Thyroid gland (tissue), 4 donors: Measurements from ENCODE around the gene TOR1A. TPM values are rescaled to one million over a fixed set of nuclear protein-coding genes. Genes with fewer than 3 reads are reported as not detected.

Experiments used
- DNase-seq, 2 donors: peaks; one replicate each; pipeline ENCODE4 v3.0.0-alpha.2; 2019
- H3K27ac ChIP-seq, 3 donors: fragments of 200-600 bp; sonication (generic); 1 replicate in 2 of 3; 2 replicates in 1 of 3; pipeline ENCODE4 v1.5.1; 2016 to 2019; ENCODE audit warnings: mild to moderate bottlenecking in 1 of 3, moderate library complexity in 1 of 3
- H3K27me3 ChIP-seq: fragments of 200-600 bp; sonication (generic); one replicate; pipeline ENCODE4 v1.5.1; 2019
- H3K36me3 ChIP-seq, 2 donors: fragments of 200-600 bp; sonication (generic); one replicate each; pipeline ENCODE4 v1.5.1; 2016 to 2019
- H3K4me1 ChIP-seq, 2 donors: fragments of 200-600 bp; sonication (generic); one replicate each; pipeline ENCODE4 v1.5.1; 2017 to 2019
- H3K4me3 ChIP-seq, 3 donors: fragments of 200-600 bp; sonication (generic); replicated peaks in 1 of 3; 1 replicate in 2 of 3; 2 replicates in 1 of 3; pipeline ENCODE4 v1.5.1; 2016; ENCODE audit warnings: mild to moderate bottlenecking in 1 of 3
- H3K9me3 ChIP-seq: fragments of 200-600 bp; sonication (generic); one replicate; pipeline ENCODE4 v1.5.1; 2017
- CTCF ChIP-seq, 6 experiments: fragments of 200-600 bp in 3 of 6; fragments of 450-650 bp in 3 of 6; sonication (generic) in 3 of 6; IDR thresholded peaks; one replicate each; pipeline ENCODE4 v1.5.1; 2016 to 2019; ENCODE audit warnings: antibody characterized with exemption in 6 of 6, mild to moderate bottlenecking in 2 of 6, inconsistent platforms in 1 of 6, moderate library complexity in 1 of 6
- POLR2A ChIP-seq, 2 donors: fragments of 450-650 bp; IDR thresholded peaks; one replicate each; pipeline ENCODE4 v1.6.1; 2017; ENCODE audit warnings: antibody characterized with exemption in 2 of 2, mild to moderate bottlenecking in 2 of 2, moderate library complexity in 1 of 2
- WGBS, 2 donors: methylation state at CpG; one replicate each; pipeline ENCODE4 v1.1.5; 2017; 5-methylcytosine and 5-hydroxymethylcytosine counted together
- intact Hi-C: fragments of 100-400 bp; cut with DNase I; formaldehyde crosslinking; loops from one replicate; pipeline ENCODE4 v1.15.1; 2023
- total RNA-seq, 4 donors: library from RNA; depleted of rRNA; stranded (reverse); fragments of >200 nt; gene quantifications; one replicate each; pipeline ENCODE4 v1.2.3, GENCODE V29; 2016

The TOR1A gene
- total RNA-seq, 4 donors from 2014 or later, result 30.0 to 61.2 (median 42.8) TPM

GRCh38 chr9:129851821-129852220, 27.9 kb upstream of the TOR1A start:
- TF ChIP-seq POLR2A (IDR thresholded peaks at IDR 0.05) (no peak), CTCF (IDR thresholded peaks at IDR 0.05) (no peak)
- WGBS, 2 donors, result 31 to 49% methylated on average over 5 of the region's 5 CpGs
- Histone ChIP-seq H3K4me3 (no peak overlapping the region), H3K4me1 (peaks cover 22 to 41% of the 10 kb centered on the region in 2 donors), H3K36me3 (peaks cover 17 to 25% of the 10 kb centered on the region in 2 donors), H3K27ac (peak overlapping the region; percentile 88 to 94 (median 88)), H3K27me3 (no peaks in the 10 kb centered on the region), H3K9me3 (no peaks in the 10 kb centered on the region)
- intact Hi-C loops, result no loop called here
- peak; percentile 64 to 74 for DNase-seq

- peak overlapping the region; percentile 88 to 95 (median 94) for H3K27ac ChIP-seq
Observed at GRCh38 chr9:129850821-129851550, 27.1 kb upstream of the TOR1A start.

GRCh38 chr9:129849901-129850300, 26.0 kb upstream of the TOR1A start:
- no peaks in the 10 kb centered on the region for H3K9me3 ChIP-seq
- intact Hi-C loops, result no loop called here
- no peaks in the 10 kb centered on the region for H3K27me3 ChIP-seq
- H3K36me3 ChIP-seq, result peaks cover 13 to 14% of the 10 kb centered on the region in 2 donors
- WGBS, 2 donors, result 85 to 89% methylated on average over 6 of the region's 6 CpGs
- H3K4me1 ChIP-seq, result peaks cover 31 to 51% of the 10 kb centered on the region in 2 donors
- TF ChIP-seq CTCF (IDR thresholded peaks at IDR 0.05) (no peak), POLR2A (IDR thresholded peaks at IDR 0.05) (no peak)
- no peak for DNase-seq
- H3K27ac ChIP-seq, result peak overlapping the region; percentile 86 to 95 (median 94)
- H3K4me3 ChIP-seq, result no peak overlapping the region

More at GRCh38 chr9:129850821-129851550, 27.1 kb upstream of the TOR1A start:
- WGBS, 2 donors, result 35 to 42% methylated on average over 6 of the region's 6 CpGs
- Histone ChIP-seq H3K4me1 (peaks cover 22 to 41% of the 10 kb centered on the region in 2 donors), H3K9me3 (no peaks in the 10 kb centered on the region), H3K27me3 (no peaks in the 10 kb centered on the region), H3K36me3 (peaks cover 17 to 19% of the 10 kb centered on the region in 2 donors), H3K4me3 (no peak overlapping the region)
- peak; percentile 89 for DNase-seq
- intact Hi-C loops, result no loop called here
- no peak for TF ChIP-seq CTCF (IDR thresholded peaks at IDR 0.05)
- TF ChIP-seq POLR2A (IDR thresholded peaks at IDR 0.05), result no peak

- H3K4me1 ChIP-seq, result peaks cover 38 to 54% of the 10 kb centered on the region in 2 donors
Observed at GRCh38 chr9:129848712-129849441, 24.9 kb upstream of the TOR1A start.

More at GRCh38 chr9:129848712-129849441, 24.9 kb upstream of the TOR1A start:
- 51 to 82% methylated on average over 3 of the region's 4 CpGs for WGBS, 2 donors
- Histone ChIP-seq H3K27me3 (no peaks in the 10 kb centered on the region), H3K27ac (peak overlapping the region; percentile 86 to 95 (median 94)), H3K36me3 (peaks cover 13 to 14% of the 10 kb centered on the region in 2 donors), H3K4me3 (no peak overlapping the region), H3K9me3 (no peaks in the 10 kb centered on the region)
- intact Hi-C loops, result no loop called here
- DNase-seq, result no peak
- TF ChIP-seq POLR2A (IDR thresholded peaks at IDR 0.05), result no peak
- TF ChIP-seq CTCF (IDR thresholded peaks at IDR 0.05), result no peak
